GM21576 (cell line): Measurements from ENCODE around the gene CEP112.

Source experiments
- ATAC-seq: cut with Tn5 transposase; IDR thresholded peaks from one replicate; pipeline ENCODE4 v1.9.1; 2021; ENCODE audit warnings: mild to moderate bottlenecking, moderate library complexity; ENCODE audit not compliant: unreplicated experiment

The CEP112 gene

GRCh38 chr17:65994679-65995078 lies 197.3 kb downstream of the CEP112 start:
- no peak for ATAC-seq

GRCh38 chr17:65994114-65994513 lies 197.8 kb downstream of the CEP112 start:
- no peak for ATAC-seq

- ATAC-seq, result no peak
These were observed 201.3 kb downstream of the CEP112 start for GRCh38 chr17:65990593-65990992.

- ATAC-seq, result no peak
These were observed 203.5 kb downstream of the CEP112 start for GRCh38 chr17:65988451-65988850.

- no peak for ATAC-seq
These were observed 203.9 kb downstream of the CEP112 start for GRCh38 chr17:65987988-65988387.

- ATAC-seq, result no peak
These were observed 206.4 kb downstream of the CEP112 start for GRCh38 chr17:65985571-65985970.

- ATAC-seq, result no peak
These were observed 207.6 kb downstream of the CEP112 start for GRCh38 chr17:65984299-65984698.

GRCh38 chr17:65978871-65979270 lies 213.1 kb downstream of the CEP112 start:
- no peak for ATAC-seq

- ATAC-seq, result no peak
These were observed 214.9 kb downstream of the CEP112 start for GRCh38 chr17:65977041-65977440.

- no peak for ATAC-seq
These were observed 216.1 kb downstream of the CEP112 start for GRCh38 chr17:65975878-65976277.

GRCh38 chr17:65973237-65973636 lies 218.7 kb downstream of the CEP112 start:
- ATAC-seq, result no peak

GRCh38 chr17:65967372-65967771 lies 224.6 kb downstream of the CEP112 start:
- no peak for ATAC-seq

- no peak for ATAC-seq
These were observed 225.7 kb downstream of the CEP112 start for GRCh38 chr17:65966072-65966695.

- no peak for ATAC-seq
These were observed 228.8 kb downstream of the CEP112 start for GRCh38 chr17:65963179-65963578.

GRCh38 chr17:65959630-65960029 lies 232.3 kb downstream of the CEP112 start:
- no peak for ATAC-seq

GRCh38 chr17:65956814-65957213 lies 235.1 kb downstream of the CEP112 start:
- no peak for ATAC-seq

- ATAC-seq, result no peak
These were observed 237.8 kb downstream of the CEP112 start for GRCh38 chr17:65954148-65954449.

- ATAC-seq, result no peak
These were observed 238.4 kb downstream of the CEP112 start for GRCh38 chr17:65953316-65954147.

GRCh38 chr17:65952586-65952985 lies 239.3 kb downstream of the CEP112 start:
- ATAC-seq, result no peak

- ATAC-seq, result no peak
These were observed 239.9 kb downstream of the CEP112 start for GRCh38 chr17:65952015-65952414.

GRCh38 chr17:65947831-65948230 lies 244.1 kb downstream of the CEP112 start:
- no peak for ATAC-seq

- no peak for ATAC-seq
These were observed 249.3 kb downstream of the CEP112 start for GRCh38 chr17:65942592-65942991.
